Epithelial cell of esophagus (primary cell): Measurements from ENCODE around the gene ELAVL3.

Experiments
- DNase-seq: peaks from one replicate; pipeline ENCODE4 v3.0.0; 2010; ENCODE audit warnings: low read depth
- H3K4me3 ChIP-seq: 2 replicates; pipeline ENCODE4 v1.5.1; 2011; ENCODE audit warnings: mild to moderate bottlenecking, low read length, control low read depth
- CTCF ChIP-seq: IDR thresholded peaks from 2 replicates; pipeline ENCODE4 v1.5.1; 2011; ENCODE audit warnings: low read depth, mild to moderate bottlenecking, low read length, control low read depth, inconsistent platforms; ENCODE audit not compliant: insufficient read depth; ENCODE audit errors: missing control alignments

The ELAVL3 gene

GRCh38 chr19:11421371-11422098, 59.3 kb downstream of the ELAVL3 start:
- peak; percentile 25 for DNase-seq
- TF ChIP-seq CTCF = no peak
- H3K4me3 ChIP-seq = no peak overlapping the region

- TF ChIP-seq CTCF = no peak
- no peak for DNase-seq
- H3K4me3 ChIP-seq = no peak overlapping the region
Measured at GRCh38 chr19:11420429-11421370, 60.1 kb downstream of the ELAVL3 start.

GRCh38 chr19:11418549-11419506, 62.0 kb downstream of the ELAVL3 start, which contains the start of gene RGL3:
RGL3 (minus strand) TSS chr19:11419314; CDS start chr19:11419278, 36 bp downstream.
- no peak for TF ChIP-seq CTCF
- H3K4me3 ChIP-seq = no peak within 1 kb of the TSS
- DNase-seq = no peak

- no peak for DNase-seq
- H3K4me3 ChIP-seq = no peak overlapping the region
- no peak for TF ChIP-seq CTCF
Measured at GRCh38 chr19:11418094-11418548, 62.7 kb downstream of the ELAVL3 start.

GRCh38 chr19:11416346-11417052, 64.3 kb downstream of the ELAVL3 start:
- TF ChIP-seq CTCF = no peak
- no peak for DNase-seq
- H3K4me3 ChIP-seq = no peak overlapping the region

DNA sequence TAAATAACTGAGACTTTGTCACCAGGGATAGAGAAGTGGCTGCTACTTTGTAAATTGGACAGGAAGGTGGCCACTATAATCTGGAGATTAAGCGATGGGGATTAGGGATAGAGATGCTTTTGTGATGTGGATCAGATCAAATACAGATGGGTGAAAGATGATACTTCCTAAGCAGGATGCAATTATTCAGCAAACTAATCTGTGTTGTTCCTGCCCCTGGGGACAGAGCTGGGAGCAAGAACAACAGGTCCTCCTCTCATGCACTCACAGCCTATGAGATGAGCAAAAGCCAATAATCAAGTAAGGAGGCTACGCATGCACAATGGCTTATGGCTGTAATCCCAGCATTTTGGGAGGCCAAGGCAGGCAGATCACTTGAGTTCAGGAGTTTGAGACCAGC, 66.3 kb downstream of the ELAVL3 start:
- no peak overlapping the region for H3K4me3 ChIP-seq
- TF ChIP-seq CTCF = no peak
- DNase-seq = no peak
